Kidney tubule cell (primary cell): ENCODE measurements around the gene PDPR.
"Not testable (repeated sequence)": the region's sequence is repeated elsewhere in the genome, so short reads cannot be mapped to it uniquely, and the experiment has no call there.

Experiments used
- DNase-seq: peaks from one replicate; pipeline ENCODE4 v3.0.0-alpha.2; 2018; ENCODE audit warnings: low spot score

The PDPR gene

DNA sequence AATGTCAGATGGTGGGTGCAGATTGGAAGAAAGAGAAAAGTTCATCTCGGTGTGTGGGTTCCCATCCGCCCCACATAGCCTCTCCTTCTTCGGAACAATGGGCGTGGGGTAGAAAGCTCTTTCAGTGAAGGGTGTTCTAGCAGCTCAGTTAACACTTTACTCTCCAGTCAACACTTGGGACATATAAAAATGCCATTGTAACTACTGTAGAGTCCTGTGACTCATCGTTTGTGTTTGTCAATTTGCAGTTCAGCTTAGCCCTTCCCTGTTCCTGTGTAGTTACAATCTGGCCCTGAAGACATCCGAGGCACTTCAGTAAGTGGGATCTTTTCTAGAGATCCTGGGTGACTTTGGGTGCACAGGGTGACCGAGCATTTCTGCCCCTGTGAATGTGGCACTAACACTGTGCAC, 47.9 kb downstream of the PDPR start:
- DNase-seq, result peak; percentile 72

GRCh38 chr16:70163596-70163995, 49.5 kb downstream of the PDPR start:
- no peak for DNase-seq

DNA sequence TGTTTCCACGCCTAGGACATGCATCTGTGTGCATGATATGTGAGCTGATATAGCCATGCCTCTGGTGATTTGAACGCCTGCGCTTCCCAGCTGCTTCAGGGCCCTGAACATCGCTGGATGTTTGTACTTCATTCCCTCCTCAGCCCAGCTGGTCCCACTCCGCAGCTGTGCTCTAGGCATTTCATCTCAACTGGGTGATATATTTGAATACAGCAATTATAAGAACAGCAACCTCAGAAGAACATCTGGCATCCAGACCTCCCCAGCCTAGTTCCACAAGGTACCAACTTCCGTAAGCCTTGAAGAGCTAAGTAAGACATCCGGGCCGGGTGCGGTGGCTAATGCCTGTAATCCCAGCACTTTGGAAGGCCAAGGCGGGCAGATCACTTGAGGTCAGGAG, 52.6 kb downstream of the PDPR start:
- DNase-seq, result not testable (repeated sequence)

GRCh38 chr16:70173212-70173837, 59.2 kb downstream of the PDPR start, which contains the start of gene CLEC18C:
TSS of gene CLEC18C (plus strand) at chr16:70173787. CDS start at chr16:70174279, 492 bp downstream.
- not testable (repeated sequence) for DNase-seq

DNA sequence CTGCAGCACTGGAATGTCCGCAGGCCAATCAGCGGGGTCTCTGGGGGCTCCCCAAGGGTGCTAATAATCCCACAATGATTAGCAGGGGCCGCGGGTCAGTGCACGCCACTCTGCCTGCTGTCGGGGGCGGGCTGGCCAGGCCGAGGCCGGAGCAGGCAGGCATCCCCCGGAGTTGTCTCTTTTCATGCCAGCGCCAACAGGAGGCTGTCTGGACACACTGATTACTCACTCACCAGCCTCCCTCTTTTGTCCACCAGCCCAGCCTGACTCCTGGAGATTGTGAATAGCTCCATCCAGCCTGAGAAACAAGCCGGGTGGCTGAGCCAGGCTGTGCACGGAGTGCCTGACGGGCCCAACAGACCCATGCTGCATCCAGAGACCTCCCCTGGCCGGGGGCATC, 59.8 kb downstream of the PDPR start:
- DNase-seq, result not testable (repeated sequence)

DNA sequence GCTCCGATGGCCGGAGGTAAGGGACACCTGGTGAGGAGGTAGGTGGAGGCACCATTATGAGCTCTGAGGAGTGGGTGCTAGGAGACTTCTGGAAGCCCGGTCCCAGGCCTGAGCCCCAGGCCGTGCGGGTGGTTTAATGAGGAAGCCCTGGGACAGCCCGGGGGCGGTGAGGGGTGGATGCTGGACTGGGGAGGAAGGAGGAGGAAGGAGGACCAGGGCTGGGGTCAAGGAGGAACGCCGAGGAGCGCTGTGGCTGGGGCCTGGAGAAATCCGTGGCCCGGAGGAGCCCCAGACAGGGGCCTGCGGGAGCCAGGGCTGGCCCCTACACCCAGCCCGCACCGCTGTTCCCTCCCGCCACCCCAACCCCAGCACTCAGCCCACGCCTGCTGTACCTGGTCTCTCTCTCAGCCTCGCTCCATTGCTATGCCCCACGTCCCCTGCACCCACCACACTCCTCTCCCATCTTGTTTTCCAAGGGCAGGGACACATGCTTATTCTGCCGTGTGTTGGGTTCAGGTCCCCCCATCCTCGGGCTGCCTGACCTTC, 60.3 kb downstream of the PDPR start:
- not testable (repeated sequence) for DNase-seq

DNA sequence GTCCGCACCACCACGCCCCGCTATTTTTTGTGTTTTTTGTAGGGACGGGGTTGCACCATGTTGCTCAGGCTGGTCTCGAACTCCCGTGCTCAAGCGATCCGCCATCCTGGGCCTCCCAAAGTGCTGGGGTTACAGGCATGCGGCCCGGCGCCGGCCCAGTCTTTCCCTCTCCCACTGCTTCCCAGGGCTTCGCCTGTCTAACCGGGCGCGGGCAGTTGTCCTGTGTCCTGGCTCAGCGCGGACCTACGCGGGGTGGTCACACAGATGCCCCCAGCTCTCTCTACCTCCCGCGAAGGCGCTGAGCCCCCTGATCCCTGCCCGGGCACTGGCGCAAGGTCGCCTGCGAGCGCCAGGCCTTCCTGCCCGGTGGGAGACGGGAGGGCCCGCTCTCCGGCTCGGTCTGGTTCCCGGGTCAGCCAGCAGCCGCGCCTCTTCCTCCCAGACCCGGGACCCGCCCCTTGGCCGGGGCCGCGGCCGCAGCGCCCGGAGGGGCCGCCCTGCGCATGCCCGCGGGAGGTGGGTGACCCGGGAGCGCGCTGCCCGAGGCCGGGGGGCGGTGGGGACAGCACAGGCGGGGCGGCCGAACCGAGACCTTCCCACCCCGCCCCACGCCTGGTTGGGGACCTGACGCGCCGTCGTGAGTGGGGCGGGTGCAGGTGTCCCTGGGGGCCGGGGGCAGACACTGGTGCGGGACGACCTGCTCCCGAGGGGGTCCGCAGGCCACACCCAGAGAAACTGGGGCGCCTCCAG, 73.9 kb downstream of the PDPR start:
- not testable (repeated sequence) for DNase-seq

- not testable (repeated sequence) for DNase-seq
Observed at GRCh38 chr16:70188608-70188915, 74.4 kb downstream of the PDPR start.

DNA sequence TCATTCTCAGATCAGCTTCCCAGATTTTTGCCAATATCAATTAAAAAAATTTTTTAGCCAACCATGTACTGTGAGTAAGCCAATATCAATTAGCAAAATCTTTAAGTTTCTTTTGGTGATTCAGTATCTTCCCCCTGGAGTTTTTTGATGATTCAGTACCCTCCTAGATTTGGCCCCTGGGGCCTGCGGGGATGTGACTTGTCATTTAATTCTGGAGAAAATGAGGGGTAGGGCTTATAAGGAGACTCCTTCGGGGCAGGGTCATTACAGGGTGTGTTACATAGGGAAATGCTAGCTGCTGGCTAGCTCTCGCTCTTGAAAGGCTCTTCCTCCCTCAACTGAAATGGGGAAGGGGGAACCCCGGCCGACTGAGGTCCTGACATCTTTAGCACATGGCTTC, 76.4 kb downstream of the PDPR start:
- not testable (repeated sequence) for DNase-seq

GRCh38 chr16:70196683-70197300, 82.7 kb downstream of the PDPR start:
- DNase-seq, result not testable (repeated sequence)

GRCh38 chr16:70197611-70198010, 83.5 kb downstream of the PDPR start:
- DNase-seq, result not testable (repeated sequence)

GRCh38 chr16:70198230-70198629, 84.1 kb downstream of the PDPR start:
- DNase-seq, result not testable (repeated sequence)

DNA sequence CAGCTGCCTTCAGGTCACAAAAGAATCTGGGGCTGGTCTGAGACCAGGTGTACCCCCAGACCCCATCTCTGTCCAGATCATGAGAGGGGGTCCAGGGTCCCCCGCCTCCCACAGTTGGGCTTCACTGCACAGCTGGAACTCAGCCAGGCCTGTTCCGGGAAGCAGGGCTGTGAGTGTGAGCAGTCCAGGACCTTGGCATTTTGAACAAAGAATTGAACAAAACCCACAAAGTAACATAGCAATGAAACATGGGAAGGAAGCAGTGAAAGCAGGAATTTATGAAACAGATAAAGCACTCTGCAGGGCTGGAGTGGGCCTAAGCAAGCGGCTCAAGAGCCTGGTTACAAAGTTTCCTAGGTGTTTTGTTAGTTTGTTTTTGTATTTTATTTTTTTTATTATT, 84.5 kb downstream of the PDPR start:
- DNase-seq, result peak; percentile 8

- not testable (repeated sequence) for DNase-seq
Observed at GRCh38 chr16:70199170-70199569, 85.0 kb downstream of the PDPR start.

DNA sequence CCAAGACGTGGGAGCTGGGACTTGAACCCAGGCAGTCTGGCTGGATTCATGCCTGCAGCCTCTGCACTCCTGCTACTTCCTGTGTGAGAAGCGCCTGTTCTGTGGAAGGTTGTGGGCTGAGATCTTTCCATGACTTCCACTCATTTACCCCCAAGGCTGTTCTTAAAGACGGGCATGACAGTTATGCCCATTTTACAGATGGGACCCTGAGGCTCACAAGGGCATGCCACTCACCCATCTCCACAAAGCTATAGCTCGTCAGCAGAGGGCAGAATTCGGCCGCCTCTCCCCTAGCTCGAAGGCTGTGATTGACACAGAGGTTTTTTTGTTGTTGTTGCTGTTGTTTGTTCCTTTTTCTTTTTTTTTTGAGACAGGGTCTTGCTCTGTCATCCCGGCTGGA, 85.9 kb downstream of the PDPR start:
- DNase-seq, result not testable (repeated sequence)

GRCh38 chr16:70203508-70203907, 89.4 kb downstream of the PDPR start:
- DNase-seq, result not testable (repeated sequence)

DNA sequence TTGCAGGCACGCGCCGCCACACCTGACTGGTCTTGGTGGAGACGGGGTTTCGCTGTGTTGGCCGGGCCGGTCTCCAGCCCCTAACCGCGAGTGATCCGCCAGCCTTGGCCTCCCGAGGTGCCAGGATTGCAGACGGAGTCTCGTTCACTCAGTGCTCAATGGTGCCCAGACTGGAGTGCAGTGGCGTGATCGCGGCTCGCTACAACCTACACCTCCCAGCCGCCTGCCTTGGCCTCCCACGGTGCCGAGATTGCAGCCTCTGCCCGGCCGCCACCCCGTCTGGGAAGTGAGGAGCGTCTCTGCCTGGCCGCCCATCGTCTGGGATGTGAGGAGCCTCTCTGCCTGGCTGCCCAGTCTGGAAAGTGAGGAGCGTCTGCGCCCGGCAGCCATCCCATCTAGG, 89.9 kb downstream of the PDPR start:
- DNase-seq, result not testable (repeated sequence)

DNA sequence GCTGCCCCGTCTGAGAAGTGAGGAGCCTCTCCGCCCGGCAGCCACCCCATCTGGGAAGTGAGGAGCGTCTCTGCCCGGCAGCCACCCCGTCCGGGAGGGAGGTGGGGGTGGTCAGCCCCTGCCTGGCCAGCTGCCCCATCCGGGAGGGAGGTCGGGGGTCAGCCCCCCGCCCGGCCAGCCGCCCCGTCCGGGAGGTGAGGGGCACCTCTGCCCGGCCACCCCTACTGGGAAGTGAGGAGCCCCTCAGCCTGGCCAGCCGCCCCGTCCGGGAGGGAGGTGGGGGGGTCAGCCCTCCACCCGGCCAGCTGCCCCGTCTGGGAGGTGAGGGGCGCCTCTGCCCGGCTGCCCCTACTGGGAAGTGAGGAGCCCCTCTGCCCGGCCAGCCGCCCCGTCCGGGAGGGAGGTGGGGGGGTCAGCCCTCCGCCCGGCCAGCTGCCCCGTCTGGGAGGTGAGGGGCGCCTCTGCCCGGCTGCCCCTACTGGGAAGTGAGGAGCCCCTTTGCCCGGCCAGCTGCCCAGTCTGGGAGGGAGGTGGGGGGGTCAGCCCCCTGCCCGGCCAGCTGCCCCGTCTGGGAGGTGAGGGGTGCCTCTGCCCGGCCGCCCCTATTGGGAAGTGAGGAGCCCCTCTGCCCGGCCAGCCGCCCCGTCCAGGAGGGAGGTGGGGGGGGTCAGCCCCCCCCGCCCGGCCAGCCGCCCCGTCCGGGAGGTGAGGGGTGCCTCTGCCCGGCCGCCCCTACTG, 90.7 kb downstream of the PDPR start:
- DNase-seq, result not testable (repeated sequence)

DNA sequence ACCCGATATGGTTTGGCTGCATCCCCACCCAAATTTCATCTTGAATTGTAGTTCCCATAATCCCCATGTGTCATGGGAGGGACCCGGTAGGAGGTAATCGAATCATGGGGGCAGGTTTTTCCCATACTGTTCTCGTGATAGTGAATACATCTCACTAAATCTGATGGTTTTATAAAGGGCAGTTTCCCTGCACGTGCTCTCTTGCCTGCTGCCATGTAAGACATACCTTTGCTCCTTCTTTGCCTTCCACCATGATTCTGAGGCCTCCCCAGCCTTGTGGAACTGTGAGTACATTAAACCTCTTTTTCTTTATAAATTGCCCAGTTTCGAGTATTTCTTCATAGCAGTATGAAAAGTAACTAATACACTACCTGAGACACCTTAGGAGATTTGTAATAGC, 92.2 kb downstream of the PDPR start:
- DNase-seq, result not testable (repeated sequence)
